Panc1 (cell line): ENCODE data around the gene HINFP.

Experiments
- CTCF ChIP-seq: fragments of 450-650 bp; IDR thresholded peaks from 2 replicates; pipeline ENCODE4 v1.5.1; 2017; ENCODE audit warnings: mild to moderate bottlenecking
- REST ChIP-seq, 2 experiments: IDR thresholded peaks; 2 replicates each; pipeline ENCODE4 v1.6.1; 2011 to 2012; ENCODE audit warnings: low read depth in 2 of 2, control low read depth in 1 of 2, low read length in 1 of 2, mild to moderate bottlenecking in 1 of 2, moderate library complexity in 1 of 2; ENCODE audit not compliant: insufficient read depth in 1 of 2

- TF ChIP-seq CTCF (no peak), REST (IDR thresholded peaks at IDR 0.05; ENCODE audit: insufficient read depth in 1 of 2, low read depth in 2 of 2, low read length in 1 of 2) (no peak)
Measured at GRCh38 chr11:119154178-119154577, 32.8 kb downstream of the HINFP start.
